Dedifferentiated amniotic fluid mesenchymal stem cell (primary cell): ENCODE data around the gene CEP164.

Experiments
- DNase-seq: peaks from one replicate; pipeline ENCODE4 v3.0.0-alpha.2; 2016; ENCODE audit errors: extremely low spot score

Gene CEP164

DNA sequence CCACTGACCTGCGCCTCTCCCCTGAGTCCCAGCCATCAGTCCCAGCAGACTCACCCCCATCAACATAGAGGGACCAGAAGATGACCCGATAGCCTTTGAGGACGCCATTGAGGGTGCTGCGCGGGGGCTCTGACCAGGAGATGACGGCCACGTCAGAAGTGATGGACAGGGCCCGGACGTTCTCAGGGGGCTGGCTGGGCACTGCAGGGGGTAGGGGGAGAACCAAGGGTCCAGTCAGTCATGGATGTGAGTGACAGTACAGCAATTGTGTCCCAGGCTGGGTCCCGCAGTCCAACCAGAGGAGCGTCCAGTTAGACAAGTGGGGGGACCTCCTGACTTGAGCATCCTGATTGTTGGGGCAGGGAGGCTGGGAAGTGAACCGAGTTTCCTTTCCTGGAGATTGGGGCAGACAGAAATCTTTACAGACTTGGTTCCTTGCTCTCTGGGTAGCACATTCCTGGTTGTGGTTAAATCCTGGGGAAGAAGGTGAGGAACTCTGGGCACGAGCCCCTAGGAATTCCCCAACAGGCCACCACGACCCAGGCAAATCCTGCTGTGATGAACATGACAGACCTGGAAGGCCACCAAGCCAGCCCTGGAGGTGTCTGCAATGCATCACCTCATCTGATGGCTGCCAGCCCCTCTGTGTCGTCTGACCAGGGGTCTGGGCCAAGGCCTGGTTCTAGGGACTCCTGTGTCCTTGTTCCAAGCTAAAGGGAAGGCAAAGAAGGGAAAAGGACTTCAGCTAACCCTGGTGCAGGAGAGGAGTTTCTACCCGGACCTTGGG is 133.9 kb downstream of the CEP164 start:
- DNase-seq, result no peak

DNA sequence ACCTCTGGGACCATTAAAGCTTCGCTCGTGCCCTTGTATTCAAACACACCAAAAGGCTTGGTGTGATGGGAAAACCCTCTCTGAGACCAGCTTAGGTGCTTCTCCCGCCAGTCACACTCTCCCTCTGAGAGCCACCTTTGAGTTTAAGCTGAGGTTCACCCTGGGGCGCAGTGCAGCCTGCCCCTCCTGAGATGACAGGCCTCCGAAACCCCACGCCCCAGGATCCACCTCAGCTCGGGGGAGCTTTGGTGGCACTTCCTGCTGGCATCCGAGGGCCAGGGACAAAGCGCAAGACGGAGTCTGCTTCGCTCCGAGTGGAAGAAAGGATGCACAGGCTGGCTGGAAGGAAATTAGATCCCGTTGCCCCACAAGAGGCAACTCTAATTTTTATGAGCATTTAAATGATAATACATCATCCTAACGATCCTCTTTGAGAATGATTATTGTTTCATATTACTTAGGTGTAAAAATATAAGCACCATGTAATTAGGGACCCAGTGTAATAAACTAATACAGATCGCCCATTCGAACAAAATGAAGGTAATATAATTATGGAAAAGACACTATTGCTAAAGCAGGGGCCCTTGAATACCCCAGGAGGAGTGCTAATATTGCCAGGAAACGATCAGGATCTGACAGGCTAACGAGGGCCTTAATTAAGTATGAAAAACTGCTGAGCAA is 134.7 kb downstream of the CEP164 start:
- DNase-seq, result no peak

DNA sequence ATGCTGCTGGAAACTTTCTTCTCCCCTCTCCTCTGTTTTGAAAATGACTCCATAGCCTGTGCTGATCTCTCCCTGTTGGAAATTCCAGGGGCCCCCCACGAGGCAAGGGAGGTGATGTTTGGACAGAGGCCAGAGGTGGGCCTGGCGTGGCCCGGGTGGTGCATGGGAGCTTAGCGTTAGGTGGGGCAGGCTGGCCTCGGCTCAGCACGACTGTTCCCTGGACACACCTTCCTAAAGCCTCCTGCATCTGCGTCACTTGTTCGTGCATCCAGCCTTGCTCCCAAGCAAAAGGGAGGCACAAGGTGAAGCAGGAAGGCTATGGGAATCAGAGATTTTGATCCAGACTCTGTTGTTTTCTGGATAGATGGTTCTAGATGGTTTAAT is 135.2 kb downstream of the CEP164 start:
- DNase-seq, result no peak
